ENCODE measurements around the gene HOOK1.

- TF ChIP-seq, protein P1, sequence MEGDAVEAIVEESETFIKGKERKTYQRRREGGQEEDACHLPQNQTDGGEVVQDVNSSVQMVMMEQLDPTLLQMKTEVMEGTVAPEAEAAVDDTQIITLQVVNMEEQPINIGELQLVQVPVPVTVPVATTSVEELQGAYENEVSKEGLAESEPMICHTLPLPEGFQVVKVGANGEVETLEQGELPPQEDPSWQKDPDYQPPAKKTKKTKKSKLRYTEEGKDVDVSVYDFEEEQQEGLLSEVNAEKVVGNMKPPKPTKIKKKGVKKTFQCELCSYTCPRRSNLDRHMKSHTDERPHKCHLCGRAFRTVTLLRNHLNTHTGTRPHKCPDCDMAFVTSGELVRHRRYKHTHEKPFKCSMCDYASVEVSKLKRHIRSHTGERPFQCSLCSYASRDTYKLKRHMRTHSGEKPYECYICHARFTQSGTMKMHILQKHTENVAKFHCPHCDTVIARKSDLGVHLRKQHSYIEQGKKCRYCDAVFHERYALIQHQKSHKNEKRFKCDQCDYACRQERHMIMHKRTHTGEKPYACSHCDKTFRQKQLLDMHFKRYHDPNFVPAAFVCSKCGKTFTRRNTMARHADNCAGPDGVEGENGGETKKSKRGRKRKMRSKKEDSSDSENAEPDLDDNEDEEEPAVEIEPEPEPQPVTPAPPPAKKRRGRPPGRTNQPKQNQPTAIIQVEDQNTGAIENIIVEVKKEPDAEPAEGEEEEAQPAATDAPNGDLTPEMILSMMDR (IDR thresholded peaks at IDR 0.05; ENCODE audit: low read length): peak; percentile 65
- TF ChIP-seq EZH2 (optimal IDR thresholded peaks at IDR 0.05; ENCODE audit: low read depth, low read length): no peak
These were observed 64.8 kb downstream of the HOOK1 start for GRCh38 chr1:59879574-59879973.
